Dermis microvascular lymphatic vessel endothelial cell (primary cell): Measurements from ENCODE around the gene MAGI1. TPM values are rescaled to one million over a fixed set of nuclear protein-coding genes. Genes with fewer than 3 reads are reported as not detected.
"Not testable (repeated sequence)": the region's sequence is repeated elsewhere in the genome, so short reads cannot be mapped to it uniquely, and the experiment has no call there.

Experiments
- DNase-seq, 2 donors: peaks; one replicate each; pipeline versions ENCODE4 v3.0.0 to v3.0.0-alpha.2; 2010; ENCODE audit warnings: low read depth in 2 of 2
- total RNA-seq: library from RNA; depleted of rRNA; stranded (reverse); fragments of >200 nt; gene quantifications from 2 replicates; pipeline ENCODE4 v1.2.1, GENCODE V29; 2014

MAGI1 gene
- total RNA-seq, 1 donor from 2014 or later, result 49.0 TPM

DNA sequence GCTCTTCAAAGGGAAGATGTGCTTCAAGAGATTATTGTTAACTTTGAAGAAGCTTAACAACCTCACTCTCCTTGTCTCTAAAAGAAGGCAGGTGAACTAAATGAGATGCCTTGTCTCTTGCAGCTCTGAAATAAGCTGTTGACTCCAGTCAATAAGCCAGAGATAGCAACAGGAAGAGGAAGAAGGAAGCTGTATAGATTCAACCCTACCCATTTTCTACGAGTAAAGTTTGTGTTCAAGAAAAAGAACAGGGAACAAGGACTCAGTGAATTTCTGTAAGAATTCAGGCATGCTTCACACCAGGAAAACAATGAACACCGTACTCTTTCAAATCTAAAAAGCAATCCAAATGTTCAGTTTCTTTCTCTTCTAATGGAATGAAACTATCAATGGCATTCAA is 503.5 kb downstream of the MAGI1 start:
- no peak for DNase-seq

DNA sequence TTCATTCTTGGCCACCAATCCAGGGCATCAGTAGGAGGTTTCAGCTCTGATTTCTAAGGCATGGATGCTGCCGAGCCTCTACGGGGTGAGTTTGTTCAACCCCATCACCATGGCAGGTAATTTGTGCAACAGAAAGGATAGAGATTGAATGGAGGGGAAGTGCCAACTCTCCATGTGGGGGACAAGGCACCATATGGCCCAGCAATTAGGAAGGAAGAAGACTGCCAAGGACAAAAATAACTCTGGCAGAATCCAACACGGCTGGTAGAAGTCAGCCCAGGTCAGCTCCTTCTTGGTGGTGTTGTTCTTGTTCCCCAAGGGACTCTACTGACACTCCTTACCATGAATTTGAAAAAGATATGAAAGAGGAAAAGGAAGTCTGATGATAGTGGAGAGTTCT is 503.9 kb downstream of the MAGI1 start:
- no peak for DNase-seq

DNA sequence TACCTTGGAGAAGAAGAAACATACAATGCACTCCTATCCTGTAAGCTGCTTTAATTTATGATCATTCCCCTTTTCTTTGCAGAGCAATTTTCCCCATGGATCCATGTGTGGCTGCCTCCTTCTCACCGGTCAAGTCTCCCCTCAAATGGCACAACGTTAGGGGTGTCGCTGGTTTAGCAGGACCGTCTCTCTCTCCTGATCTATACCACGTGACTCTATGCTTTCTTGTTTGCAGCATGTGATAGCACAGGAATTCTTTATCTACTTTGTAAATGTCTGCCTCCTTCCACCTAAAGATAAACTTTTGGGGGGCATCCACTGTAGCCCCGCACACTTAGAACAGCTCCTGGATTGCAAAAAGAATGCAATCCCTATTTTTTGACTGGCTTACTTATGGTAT is 506.0 kb downstream of the MAGI1 start:
- DNase-seq, result no peak

DNA sequence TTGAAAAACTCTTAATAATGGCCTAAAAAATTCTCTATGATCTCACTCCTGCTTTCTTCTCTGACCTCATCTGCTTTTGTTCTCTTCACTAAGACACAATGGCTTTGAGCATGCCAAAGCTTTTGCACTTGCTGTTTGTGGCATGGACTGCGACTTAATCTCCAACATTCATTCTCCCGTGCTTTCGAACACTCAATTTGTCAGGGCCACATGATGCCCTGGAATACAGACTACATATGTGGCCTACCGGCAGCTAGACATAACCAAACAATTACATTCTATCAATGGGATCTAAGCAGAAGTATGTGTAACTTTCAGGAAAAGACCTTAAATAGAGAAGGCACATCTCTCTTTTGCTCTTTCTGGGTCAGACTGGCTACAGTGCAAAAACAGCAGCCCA is 506.5 kb downstream of the MAGI1 start:
- no peak for DNase-seq

DNA sequence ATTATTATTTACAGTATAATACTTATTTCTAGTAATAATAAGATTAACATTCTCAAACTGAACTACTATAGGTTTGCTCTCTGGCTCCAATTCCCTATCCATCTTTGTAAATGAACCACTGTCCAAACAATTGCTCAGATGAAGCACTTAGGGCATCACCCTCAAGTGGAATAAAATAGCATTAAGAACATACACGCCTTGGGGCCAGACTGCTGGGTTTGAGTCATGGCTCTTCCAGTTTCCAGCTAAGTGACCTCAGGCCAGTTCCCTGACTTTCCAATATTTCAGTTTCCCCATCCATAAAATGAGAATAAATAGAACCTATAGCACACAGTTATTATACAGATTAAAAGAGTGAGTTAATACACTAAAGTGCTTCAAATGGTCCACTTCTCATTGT is 507.2 kb downstream of the MAGI1 start:
- DNase-seq, result no peak

DNA sequence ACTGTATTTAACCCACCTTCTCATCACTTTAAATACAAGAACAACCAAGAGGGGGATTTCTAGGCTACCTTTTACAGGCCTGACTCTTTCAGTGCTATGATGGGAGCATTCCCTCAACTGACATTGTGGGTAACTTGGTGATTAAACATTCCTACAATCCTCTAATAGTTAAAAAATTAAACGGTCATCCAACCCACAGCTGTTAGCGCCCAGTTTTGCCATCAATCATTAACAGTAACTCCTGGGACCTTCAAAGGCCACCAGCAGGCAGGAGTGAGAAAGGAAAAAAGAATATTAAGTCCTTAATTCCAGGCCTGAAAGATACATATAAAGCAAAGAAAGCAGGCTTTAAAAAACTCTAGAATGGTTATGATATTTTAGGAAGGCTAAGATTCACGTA is 512.1 kb downstream of the MAGI1 start:
- no peak for DNase-seq

DNA sequence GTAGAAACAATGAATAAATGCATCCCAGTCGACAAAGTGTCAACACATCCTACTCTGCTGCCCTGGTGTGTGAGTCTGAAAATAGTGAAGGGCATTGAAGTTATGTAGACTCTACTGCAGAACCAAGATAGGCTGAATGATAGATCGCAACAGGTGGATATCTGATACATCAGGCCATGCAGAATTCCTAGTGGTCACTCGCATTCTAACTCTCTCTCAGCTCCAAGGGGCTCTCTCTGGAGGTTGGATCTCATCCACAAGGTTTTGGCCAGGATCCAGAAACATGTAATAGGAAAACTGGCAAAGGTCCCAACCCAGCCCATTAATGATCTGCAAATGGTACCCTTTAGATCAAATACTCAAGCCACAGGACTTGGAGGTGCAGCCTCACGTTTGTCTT is 514.1 kb downstream of the MAGI1 start:
- DNase-seq, result peak; percentile 7 to 16

DNA sequence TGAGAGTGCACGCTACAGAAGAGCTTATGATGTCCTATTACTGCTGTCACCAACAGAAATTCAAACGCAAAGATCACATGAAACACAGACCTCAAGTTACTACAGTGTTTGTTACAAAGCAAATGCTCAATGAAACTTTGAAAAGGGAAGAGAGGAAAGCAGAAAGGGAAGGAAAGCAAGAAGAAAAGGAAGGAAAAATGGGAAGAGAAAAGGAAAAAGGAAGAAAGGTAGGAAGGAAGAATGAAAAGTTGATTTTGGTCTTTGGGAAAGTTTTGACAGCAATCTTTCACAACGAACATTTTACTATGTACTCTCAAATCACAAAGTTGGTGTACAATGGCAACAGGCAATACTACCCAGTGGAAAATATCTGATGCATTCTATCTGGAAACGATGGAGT is 514.8 kb downstream of the MAGI1 start:
- no peak for DNase-seq

DNA sequence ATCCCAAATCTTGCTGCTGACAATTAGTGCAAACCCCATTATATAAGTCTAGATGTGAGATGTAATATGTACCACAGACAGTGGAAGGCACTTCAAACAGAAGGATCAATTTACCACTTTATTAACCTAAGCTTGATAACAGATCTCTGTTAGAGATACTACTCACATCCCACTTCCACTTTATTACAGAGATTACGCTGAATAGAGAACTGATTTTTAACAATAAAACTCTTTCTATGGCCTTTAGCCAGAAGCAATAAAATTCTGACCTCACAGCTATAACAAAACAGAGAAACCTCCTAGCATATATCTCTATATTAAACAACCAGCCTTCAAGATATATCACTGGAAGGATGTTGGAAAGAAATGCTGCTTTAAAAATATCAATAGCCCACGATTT is 517.7 kb downstream of the MAGI1 start:
- no peak for DNase-seq

DNA sequence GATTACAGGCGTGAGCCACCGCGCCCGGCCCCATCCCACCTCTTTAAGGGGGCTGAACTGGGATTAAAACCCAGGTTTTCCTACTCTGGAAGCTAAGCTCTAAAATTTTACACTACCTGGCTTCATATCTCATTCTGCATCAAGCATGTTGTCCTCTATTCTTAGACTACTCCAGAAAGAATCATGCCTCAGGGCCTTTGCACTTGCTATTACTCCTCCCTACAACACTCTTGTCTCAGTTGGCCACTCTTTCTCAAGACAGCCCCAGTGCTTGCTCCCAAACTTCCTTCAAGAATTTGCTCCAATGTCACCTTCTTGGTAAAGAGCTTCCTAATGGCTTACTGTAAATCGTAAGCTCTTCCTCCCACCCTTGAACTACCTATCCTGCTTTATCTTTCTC is 521.7 kb downstream of the MAGI1 start:
- DNase-seq, result no peak

DNA sequence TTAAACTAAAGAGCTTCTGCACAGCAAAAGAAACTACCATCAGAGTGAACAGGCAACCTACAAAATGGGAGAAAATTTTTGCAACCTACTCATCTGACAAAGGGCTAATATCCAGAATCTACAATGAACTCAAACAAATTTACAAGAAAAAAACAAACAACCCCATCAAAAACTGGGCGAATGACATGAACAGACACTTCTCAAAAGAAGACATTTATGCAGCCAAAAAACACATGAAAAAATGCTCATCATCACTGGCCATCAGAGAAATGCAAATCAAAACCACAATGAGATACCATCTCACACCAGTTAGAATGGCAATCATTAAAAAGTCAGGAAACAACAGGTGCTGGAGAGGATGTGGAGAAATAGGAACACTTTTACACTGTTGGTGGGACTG is 524.4 kb downstream of the MAGI1 start:
- not testable (repeated sequence) for DNase-seq

DNA sequence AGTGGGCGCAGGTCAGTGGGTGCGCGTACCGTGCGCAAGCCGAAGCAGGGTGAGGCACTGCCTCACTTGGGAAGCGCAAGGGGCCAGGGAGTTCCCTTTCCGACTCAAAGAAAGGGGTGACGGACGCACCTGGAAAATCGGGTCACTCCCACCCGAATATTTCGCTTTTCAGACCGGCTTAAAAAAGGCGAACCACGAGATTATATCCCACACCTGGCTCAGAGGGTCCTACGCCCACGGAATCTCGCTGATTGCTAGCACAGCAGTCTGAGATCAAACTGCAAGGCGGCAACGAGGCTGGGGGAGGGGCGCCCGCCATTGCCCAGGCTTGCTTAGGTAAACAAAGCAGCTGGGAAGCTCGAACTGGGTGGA is 529.3 kb downstream of the MAGI1 start:
- DNase-seq, result not testable (repeated sequence)

DNA sequence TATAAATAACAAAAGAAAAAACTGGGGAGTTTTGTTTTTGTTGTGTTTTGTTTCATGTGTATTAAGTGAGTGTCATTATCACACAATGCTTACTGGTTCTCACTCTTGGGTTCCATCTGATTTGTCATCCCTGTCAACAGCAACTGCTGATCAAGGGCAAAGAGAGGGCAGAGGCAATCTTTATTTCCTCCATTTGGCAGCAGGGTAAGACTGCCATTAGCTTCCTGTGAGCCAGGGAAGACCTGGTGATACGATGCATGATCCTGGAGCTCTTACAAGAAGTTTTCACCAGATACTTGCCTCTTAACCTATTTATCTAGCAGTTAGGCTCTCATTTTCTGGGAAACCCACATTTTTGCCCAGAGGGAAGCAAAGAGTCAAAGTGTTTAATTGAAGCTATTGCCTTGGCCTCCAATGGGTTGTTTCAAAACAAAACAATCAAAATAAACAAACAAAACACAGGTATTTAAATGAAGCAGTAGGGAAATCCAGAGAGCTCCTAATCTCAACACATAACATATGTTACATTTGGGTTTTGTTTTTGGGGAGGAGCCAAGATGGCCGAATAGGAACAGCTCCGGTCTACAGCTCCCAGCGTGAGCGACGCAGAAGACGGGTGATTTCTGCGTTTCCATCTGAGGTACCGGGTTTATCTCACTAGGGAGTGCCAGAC is 529.8 kb downstream of the MAGI1 start:
- no peak for DNase-seq

DNA sequence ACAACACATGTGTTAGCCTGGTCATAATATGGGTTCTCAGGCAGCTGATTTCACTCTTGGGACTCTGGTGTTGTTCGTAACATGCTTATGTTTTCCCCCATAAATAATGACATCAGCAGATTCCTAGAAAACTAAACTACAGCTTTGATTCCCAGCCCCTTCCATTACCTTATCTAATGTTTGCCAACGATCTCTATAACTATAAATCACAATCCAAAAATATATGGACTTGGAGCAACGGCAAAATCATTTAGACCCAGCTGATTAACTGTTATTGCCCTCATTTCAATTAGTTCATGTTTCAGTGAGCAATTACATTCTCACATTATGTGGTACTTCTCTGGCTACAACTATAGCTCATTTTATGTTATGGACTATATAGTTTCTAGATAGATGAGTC is 531.3 kb downstream of the MAGI1 start:
- DNase-seq, result no peak

DNA sequence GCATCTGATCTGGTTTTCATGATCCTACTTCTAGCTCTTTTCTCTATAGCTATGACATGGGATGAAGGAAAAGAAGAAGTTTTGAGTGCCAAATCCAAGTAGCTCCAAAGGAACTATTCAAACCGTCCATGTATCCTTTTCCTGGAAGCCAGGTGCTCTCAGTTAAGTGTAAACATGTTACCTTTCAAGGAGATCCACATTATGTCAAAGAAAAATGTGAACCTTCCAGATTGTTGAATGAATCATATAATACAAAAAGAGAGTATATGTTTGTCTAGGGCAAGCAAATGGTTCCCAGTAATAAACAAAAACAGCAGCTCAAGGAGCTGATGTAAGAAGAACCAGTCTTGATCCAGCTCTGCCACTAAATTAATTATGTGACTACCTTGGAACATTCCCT is 534.9 kb downstream of the MAGI1 start:
- DNase-seq, result no peak

DNA sequence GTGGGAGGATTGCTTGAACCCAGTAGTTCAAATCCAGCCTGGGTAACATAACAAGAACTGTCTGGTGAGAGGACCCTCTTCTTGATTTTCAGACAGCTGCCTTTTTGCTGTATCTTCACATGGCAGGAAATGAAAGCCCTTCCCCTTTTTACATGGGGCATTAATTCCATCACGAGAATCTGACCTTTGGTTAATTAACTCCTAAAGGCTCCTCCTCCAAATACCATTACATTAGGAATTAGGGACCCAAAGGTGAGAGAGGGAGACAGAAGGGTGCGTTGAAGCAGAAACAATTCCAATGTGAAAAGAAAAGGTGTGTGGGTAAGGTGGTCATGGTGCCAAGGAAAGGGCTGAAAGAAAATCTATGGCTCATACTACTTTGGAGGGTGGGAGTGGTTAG is 536.2 kb downstream of the MAGI1 start:
- no peak for DNase-seq

DNA sequence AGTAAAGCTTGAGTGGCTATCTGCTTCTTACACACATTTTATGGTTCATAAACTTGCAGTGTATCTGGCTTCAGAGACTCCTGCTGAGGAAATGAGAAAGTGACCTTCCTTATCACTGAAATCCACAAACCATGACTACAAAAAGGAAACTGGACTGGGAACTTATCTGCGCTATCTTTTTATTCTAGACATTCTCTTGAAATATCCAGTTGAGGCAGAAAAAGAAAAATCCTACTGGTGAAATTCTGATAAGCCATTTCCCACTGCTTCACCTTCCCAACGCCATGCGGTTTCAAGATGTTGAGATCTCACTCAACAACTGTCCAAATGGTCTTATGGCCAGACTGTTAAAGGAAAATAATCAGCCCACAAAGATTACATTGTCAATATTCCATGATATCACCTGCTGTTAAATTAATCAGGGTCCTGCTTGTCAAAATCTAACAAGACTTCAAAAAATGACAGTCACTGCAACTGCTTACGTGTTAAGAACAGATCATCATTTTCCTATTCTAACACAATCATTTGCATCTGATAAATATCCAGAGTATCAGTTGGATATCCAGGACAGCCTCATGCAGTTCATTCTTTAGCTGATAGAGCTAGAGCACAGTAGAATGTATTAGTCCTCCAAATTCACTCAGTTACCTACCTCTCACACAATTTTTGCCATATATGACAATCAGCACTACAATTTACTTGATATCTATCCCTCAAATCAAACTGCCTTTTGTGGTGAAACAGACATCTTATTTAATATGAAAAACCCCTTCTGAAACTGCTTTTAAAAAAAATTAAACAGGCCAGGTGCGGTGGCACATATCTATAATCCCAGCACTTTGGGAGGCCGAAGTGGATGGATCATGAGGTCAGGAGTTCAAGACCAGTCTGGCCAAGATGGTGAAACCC is 538.1 kb downstream of the MAGI1 start:
- DNase-seq, result no peak

DNA sequence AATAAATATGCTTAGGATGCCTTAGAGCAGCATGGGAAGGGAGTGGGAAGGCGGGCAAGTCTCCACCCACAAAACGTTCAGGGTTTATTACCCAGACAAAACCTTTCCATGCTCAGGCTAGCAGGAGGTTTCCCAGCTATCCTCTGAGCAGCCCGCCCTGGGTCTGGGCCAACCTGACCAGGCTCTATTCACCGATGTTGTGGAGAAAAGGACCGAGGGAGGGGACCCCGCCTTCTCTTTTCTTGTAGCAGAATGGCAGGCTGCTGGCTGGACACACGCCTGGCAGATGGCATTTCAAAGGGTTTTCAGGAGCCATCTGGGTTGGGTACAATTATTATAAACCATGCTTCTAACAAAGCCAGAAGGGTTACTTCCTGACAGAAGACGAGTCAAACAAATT is 540.9 kb downstream of the MAGI1 start:
- no peak for DNase-seq

DNA sequence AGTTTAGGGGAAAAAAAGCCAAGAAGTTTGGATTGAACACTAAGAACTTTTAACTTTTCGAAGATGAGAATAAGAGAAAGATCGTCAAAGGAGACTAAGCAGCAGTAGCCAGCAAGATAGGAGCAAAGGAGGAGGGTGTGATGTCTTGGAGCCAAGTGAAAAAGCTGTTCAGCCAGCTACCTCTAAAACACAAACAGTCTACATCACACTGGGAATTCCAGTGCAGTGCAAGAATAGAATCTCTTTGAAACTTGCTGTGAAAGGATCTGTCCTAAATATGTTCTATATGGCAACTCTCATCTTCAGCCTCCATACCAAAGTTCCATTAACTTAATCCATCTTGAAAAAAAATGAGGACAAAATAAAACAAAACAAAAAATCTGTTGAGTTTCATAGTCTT is 541.5 kb downstream of the MAGI1 start:
- DNase-seq, result no peak

DNA sequence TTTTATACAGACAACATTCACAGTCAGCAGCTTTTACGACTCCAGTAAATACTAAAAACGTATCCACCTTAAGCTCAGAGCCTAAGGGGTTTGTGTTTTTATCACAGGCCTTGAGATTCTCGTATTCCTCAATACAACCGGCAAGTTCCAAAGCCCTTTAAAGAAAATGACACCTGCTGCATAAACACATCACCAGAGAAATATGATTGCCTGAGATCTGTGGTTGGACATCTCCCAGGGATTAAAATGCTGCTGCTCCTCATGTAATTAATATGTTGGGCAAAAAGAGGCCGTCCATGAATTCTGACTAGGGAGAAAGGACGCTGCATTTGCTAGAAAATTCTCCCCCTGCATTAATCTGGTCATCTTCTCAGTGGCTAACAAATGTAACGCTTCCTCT is 544.8 kb downstream of the MAGI1 start:
- DNase-seq, result no peak

DNA sequence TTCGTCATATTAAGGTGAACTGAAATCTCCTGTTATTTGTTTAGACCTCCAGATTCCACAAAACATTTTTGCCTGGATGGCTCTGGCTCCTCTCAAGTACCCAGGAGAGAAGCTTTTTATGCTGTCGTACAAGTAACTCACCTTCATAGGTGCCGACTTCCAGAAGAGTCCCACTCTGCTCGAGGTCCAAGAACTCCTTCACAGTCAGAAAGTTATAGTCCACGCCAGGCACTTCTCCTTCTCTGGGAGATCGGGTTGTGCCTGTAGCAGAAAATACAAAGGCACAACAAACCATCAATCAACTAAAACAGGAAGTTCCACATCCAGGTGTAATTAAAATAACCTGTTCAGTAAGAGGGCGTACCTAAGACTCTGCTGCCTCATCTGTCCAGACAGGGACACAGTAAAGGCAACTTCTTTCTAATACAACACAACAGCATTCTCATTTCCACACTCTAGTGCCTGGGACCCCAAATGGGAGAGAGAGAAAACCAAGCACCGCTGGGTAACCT is 545.3 kb downstream of the MAGI1 start:
- DNase-seq, result no peak

DNA sequence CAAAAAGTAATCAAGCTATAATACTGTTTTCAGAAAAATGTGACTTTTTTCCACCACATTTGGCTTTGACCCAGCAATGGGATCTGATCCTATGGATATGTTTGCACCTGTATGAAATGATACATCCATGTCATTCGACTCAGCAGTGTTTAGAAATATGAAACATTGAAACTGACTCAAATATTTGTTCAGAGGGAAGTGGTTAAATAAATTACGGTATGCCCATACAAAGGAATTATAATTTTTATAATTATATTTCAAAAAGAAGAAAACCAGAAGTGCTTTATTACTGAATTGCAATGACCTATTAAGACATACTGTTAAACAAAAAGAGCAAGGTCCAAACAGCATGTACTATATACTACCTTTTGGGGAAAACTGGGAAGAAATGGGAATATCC is 546.5 kb downstream of the MAGI1 start:
- no peak for DNase-seq

DNA sequence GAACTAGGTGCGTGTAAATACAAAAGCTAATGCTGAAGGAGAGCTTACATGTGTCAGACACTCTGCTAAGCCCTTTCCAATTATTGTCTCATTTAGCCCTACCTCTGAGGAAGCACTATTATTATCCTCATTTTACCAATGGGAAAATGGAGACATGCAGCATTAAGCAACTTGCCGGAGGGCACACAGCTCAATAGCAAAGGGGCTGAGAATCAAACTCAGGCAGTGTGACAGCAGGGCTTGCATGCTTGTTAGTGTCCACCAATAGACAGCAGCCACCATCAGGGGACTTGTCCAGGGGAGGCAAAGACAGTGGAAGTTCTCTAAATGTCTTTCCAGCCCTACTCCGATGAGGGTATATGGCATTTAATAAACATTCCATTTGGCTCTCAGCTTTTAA is 548.6 kb downstream of the MAGI1 start:
- DNase-seq, result no peak
